Keratinocyte (primary cell): ENCODE measurements around the gene CNP.

Experiments
- CTCF ChIP-seq, 3 experiments: IDR thresholded peaks in 1 of 3; conservative IDR thresholded peaks in 1 of 3; optimal IDR thresholded peaks in 1 of 3; 2 replicates in 2 of 3; 3 replicates in 1 of 3; pipeline versions ENCODE3 to v1.5.1; 2011; ENCODE audit warnings: low read length in 3 of 3, mild to moderate bottlenecking in 3 of 3, moderate library complexity in 2 of 3, control low read depth in 1 of 3, inconsistent platforms in 1 of 3; ENCODE audit not compliant: insufficient read depth in 2 of 3; ENCODE audit errors: extremely low read depth in 1 of 3
- EZH2 ChIP-seq: IDR thresholded peaks from one replicate; pipeline ENCODE4 v1.6.1; 2012; ENCODE audit warnings: inconsistent platforms, mild to moderate bottlenecking, low read length, moderate library complexity

GRCh38 chr17:41985919-41986318 lies 19.3 kb downstream of the CNP start:
- TF ChIP-seq CTCF (optimal IDR thresholded peaks at IDR 0.05 in 1 of 3, IDR thresholded peaks at IDR 0.05 in 1 of 3, conservative IDR thresholded peaks at IDR 0.05 in 1 of 3; ENCODE audit: extremely low read depth in 1 of 3, insufficient read depth in 2 of 3, low read length in 3 of 3) (no peak), EZH2 (no peak)
